ENCODE measurements around the gene NME7.

Gene NME7

DNA sequence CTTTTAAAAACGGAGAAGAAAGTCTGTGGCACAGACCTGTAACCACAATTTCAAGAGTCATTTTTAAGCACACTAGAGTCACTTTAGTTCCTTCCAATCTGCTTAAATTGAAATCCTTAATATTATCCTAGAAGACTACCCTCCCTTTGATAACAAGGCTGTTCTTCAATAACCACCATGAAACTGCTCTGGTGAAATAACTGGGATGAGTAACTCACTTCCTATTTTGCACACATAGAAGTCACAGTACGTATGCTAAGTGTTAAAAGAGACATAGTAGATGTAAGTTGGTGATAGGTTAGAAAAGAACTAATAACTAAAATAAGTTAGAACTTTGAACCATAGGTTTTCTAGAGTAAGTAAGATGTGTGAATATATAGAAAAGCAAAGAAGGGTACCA is 107.8 kb downstream of the NME7 start:
- peaks cover 5% of the 10 kb centered on the region for H3K36me3 ChIP-seq (ENCODE audit: control insufficient read depth, insufficient read depth, low read length, severe bottlenecking)
- no peaks in the 10 kb centered on the region for H3K4me1 ChIP-seq (ENCODE audit: control insufficient read depth, insufficient read depth, low read length)
- no peak for DNase-seq (ENCODE audit: low read depth)
- H3K9me3 ChIP-seq (ENCODE audit: control insufficient read depth, low read length): no peaks in the 10 kb centered on the region
- H3K27me3 ChIP-seq (replicated peaks; ENCODE audit: control insufficient read depth, insufficient read depth, low read length): no peaks in the 10 kb centered on the region
- H3K9ac ChIP-seq (ENCODE audit: low read length): no peak overlapping the region
- H3K4me3 ChIP-seq (ENCODE audit: low read length): no peak overlapping the region

DNA sequence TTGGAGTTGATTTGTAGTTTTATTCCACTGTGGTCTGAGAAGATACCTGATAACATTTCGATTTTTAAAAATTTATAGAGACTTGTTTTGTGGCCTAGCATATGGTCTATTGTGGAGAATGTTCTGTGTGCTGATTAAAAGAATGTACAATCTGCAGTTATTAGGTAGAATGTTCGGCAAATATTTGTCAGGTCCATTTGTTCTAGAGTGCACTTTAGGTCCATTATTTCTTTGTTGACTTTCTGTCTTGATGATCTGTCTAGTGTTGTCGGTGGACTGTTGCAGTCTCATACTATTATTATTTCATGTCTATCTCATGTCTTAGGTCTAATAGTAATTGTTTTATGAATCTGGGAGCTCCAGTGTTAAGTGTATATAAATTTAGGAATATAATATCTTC is 116.8 kb downstream of the NME7 start:
- no peaks in the 10 kb centered on the region for H3K27me3 ChIP-seq (replicated peaks; ENCODE audit: control insufficient read depth, insufficient read depth, low read length)

DNA sequence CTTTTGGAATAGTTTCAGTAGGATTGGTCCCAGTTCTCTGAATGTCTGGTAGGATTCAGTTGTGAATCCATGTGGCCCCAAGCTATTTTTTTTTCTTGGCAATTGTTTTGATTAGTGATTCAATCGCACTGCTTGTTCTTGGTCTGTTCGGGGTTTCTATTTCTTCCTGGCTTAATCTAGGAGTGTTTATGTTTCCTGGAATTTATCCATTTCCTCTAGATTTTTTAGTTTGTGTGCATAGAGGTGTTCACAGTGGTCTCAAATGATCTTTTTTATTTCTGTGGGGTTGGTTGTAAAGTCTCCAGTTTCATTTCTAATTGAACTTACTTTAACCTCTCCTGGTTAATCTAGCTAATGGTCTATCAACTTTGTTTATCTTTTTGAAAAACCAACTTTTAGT is 117.6 kb downstream of the NME7 start:
- Histone ChIP-seq H3K9ac (ENCODE audit: low read length) (no peak overlapping the region), H3K4me1 (ENCODE audit: control insufficient read depth, insufficient read depth, low read length) (peaks cover 4% of the 10 kb centered on the region), H3K36me3 (ENCODE audit: control insufficient read depth, insufficient read depth, low read length, severe bottlenecking) (no peaks in the 10 kb centered on the region), H3K27me3 (replicated peaks; ENCODE audit: control insufficient read depth, insufficient read depth, low read length) (no peaks in the 10 kb centered on the region), H3K4me3 (ENCODE audit: low read length) (no peak overlapping the region), H3K9me3 (ENCODE audit: control insufficient read depth, low read length) (no peaks in the 10 kb centered on the region)
- peak; percentile 3 for DNase-seq (ENCODE audit: low read depth)

More for the DNA sequence above, 116.8 kb downstream of the NME7 start:
- Histone ChIP-seq H3K36me3 (ENCODE audit: control insufficient read depth, insufficient read depth, low read length, severe bottlenecking) (no peaks in the 10 kb centered on the region), H3K9me3 (ENCODE audit: control insufficient read depth, low read length) (no peaks in the 10 kb centered on the region), H3K9ac (ENCODE audit: low read length) (no peak overlapping the region), H3K4me3 (ENCODE audit: low read length) (no peak overlapping the region), H3K4me1 (ENCODE audit: control insufficient read depth, insufficient read depth, low read length) (peaks cover 4% of the 10 kb centered on the region)
- no peak for DNase-seq (ENCODE audit: low read depth)

DNA sequence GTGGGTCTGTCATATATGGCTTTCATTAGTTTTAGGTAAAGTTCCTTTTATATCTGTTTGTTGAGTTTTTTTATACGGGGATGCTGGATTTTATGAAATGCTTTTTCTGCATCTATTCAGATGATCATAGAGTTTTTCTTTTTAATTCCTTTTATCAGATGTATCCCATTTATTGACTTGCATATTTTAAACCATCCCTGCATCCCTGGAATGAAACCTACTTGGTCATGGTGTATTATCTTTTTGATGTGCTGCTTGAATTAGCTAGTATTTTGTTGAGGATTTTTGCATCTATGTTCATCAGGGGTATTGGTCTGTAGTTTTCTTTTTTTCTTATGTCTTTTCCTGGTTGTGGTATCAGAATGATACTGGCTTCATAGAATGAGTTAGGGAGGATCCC is 118.0 kb downstream of the NME7 start:
- no peak for DNase-seq (ENCODE audit: low read depth)
- Histone ChIP-seq H3K9me3 (ENCODE audit: control insufficient read depth, low read length) (no peaks in the 10 kb centered on the region), H3K4me1 (ENCODE audit: control insufficient read depth, insufficient read depth, low read length) (peaks cover 4% of the 10 kb centered on the region), H3K9ac (ENCODE audit: low read length) (no peak overlapping the region), H3K4me3 (ENCODE audit: low read length) (no peak overlapping the region), H3K27me3 (replicated peaks; ENCODE audit: control insufficient read depth, insufficient read depth, low read length) (no peaks in the 10 kb centered on the region), H3K36me3 (ENCODE audit: control insufficient read depth, insufficient read depth, low read length, severe bottlenecking) (no peaks in the 10 kb centered on the region)

DNA sequence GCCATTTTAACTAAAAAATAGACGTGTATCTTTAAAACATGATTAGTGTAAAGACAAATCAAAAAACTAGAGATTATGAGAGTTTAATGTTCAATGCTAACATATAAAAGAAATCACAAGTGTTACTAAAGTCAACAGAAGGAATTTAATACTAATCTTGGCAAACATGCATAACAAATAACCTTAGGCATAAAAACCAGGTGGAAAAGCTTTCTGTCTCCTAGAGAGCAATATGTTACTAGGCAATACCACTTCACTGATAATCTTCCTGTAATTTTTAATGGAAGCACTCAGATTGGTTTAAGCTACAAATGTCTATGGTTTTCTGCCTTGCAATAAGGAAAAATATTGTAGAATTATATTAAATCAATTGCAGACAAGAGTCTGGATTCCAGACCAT is 121.9 kb downstream of the NME7 start:
- H3K27me3 ChIP-seq (replicated peaks; ENCODE audit: control insufficient read depth, insufficient read depth, low read length): no peaks in the 10 kb centered on the region
- H3K36me3 ChIP-seq (ENCODE audit: control insufficient read depth, insufficient read depth, low read length, severe bottlenecking): no peaks in the 10 kb centered on the region
- DNase-seq (ENCODE audit: low read depth): no peak
- no peak overlapping the region for H3K4me3 ChIP-seq (ENCODE audit: low read length)
- H3K9ac ChIP-seq (ENCODE audit: low read length): no peak overlapping the region
- H3K9me3 ChIP-seq (ENCODE audit: control insufficient read depth, low read length): no peaks in the 10 kb centered on the region
- H3K4me1 ChIP-seq (ENCODE audit: control insufficient read depth, insufficient read depth, low read length): peaks cover 7% of the 10 kb centered on the region

DNA sequence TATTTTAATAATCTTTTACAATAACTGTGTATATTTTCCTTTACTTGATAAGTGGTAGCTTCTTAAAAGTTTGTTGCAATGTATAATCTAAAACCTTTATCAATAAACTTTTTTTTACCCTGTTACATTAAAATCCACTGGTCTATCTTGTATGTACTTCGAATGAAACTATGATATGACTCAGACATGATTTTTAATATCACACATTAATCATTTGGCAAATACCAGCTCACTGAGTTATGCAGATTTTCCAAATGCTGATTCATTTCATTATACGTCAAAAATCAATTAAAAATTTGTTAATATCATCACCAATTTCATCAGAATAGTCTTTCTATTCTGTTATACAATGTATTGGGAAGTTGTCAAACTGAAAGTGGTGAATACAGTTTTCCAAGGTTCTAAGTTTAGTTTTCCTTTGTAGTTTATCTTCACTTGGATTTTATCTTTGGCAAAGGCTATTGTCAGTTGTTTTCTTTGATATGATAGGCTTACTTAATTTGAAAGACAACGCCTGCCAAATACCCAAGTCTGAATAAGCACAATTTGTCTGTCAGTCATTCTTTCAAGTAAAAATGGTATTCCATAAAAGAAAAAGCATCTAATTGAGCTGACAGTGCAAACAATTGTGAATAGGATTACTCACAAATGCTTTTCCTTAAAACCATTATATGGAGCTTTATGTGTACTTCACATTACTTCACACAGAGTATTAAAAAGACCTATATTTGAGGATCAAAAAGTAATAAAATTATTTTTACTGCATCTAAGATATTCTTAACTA is 127.0 kb downstream of the NME7 start:
- H3K4me1 ChIP-seq (ENCODE audit: control insufficient read depth, insufficient read depth, low read length): peaks cover 13% of the 10 kb centered on the region
- H3K9ac ChIP-seq (ENCODE audit: low read length): peak overlapping the region; percentile 5
- no peaks in the 10 kb centered on the region for H3K9me3 ChIP-seq (ENCODE audit: control insufficient read depth, low read length)
- H3K4me3 ChIP-seq (ENCODE audit: low read length): peak overlapping the region; percentile 69
- no peak for DNase-seq (ENCODE audit: low read depth)
- no peaks in the 10 kb centered on the region for H3K27me3 ChIP-seq (replicated peaks; ENCODE audit: control insufficient read depth, insufficient read depth, low read length)
- no peaks in the 10 kb centered on the region for H3K36me3 ChIP-seq (ENCODE audit: control insufficient read depth, insufficient read depth, low read length, severe bottlenecking)

DNA sequence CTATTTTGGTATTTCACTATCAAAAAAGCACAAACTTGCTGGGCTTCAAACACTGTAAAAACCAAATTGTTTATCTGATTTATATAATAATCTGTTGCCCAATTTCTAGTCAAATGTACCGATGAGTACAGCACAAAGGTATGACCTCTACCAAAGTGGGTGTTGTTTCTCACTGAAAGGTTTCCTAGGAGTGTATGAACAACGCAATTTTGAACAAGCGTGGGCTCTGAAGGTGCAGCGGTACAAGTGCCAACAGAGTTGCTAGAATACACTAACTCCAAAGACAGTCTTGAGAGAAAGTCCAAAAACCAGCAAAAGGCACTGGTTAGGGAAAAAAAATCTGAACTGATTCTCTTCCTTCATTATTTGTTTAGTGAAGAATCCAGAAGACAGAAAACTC is 130.7 kb downstream of the NME7 start:
- no peak overlapping the region for H3K9ac ChIP-seq (ENCODE audit: low read length)
- no peaks in the 10 kb centered on the region for H3K36me3 ChIP-seq (ENCODE audit: control insufficient read depth, insufficient read depth, low read length, severe bottlenecking)
- H3K27me3 ChIP-seq (replicated peaks; ENCODE audit: control insufficient read depth, insufficient read depth, low read length): no peaks in the 10 kb centered on the region
- no peaks in the 10 kb centered on the region for H3K9me3 ChIP-seq (ENCODE audit: control insufficient read depth, low read length)
- no peak for DNase-seq (ENCODE audit: low read depth)
- H3K4me1 ChIP-seq (ENCODE audit: control insufficient read depth, insufficient read depth, low read length): peaks cover 13% of the 10 kb centered on the region
- no peak overlapping the region for H3K4me3 ChIP-seq (ENCODE audit: low read length)

DNA sequence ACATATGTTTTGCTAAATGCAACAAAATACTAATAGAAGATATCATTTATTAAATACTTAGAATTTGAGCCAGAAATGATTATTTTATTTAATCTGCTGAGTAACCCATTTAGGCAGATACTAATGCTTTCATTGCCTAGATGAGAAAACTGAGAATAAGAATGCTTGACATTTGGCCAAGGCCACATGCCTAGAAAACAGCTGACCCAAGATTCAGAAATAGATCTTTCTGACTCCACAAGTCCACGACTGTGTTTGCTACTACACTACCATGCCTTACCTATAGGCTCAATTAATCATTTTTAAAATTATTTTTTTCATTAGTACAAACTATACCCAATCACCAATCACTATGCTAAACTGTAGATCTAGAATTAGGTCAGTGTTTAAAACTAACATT is 131.5 kb downstream of the NME7 start:
- no peaks in the 10 kb centered on the region for H3K9me3 ChIP-seq (ENCODE audit: control insufficient read depth, low read length)
- no peak for DNase-seq (ENCODE audit: low read depth)
- H3K27me3 ChIP-seq (replicated peaks; ENCODE audit: control insufficient read depth, insufficient read depth, low read length): no peaks in the 10 kb centered on the region
- H3K4me1 ChIP-seq (ENCODE audit: control insufficient read depth, insufficient read depth, low read length): peaks cover 13% of the 10 kb centered on the region
- no peak overlapping the region for H3K9ac ChIP-seq (ENCODE audit: low read length)
- H3K36me3 ChIP-seq (ENCODE audit: control insufficient read depth, insufficient read depth, low read length, severe bottlenecking): no peaks in the 10 kb centered on the region
- H3K4me3 ChIP-seq (ENCODE audit: low read length): no peak overlapping the region

DNA sequence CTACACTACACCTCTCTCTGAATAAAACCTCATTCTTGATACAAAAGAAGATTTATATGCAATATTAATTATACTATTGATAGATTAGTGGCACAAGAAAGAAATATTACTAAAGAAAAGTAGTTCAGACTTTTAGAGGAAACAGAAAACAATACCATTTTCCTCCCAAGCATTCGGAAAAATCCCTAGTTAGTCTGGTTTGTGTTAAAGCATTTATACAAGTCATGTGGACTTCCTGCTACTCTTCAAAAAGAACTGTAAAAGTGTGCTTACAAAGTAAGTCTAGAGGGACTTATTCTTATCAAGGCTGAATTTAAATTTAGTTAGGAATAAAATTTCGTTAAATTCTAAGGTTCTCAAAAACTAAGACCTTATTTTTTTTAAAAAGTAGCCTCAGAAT is 132.0 kb downstream of the NME7 start:
- DNase-seq (ENCODE audit: low read depth): no peak
- no peaks in the 10 kb centered on the region for H3K27me3 ChIP-seq (replicated peaks; ENCODE audit: control insufficient read depth, insufficient read depth, low read length)

DNA sequence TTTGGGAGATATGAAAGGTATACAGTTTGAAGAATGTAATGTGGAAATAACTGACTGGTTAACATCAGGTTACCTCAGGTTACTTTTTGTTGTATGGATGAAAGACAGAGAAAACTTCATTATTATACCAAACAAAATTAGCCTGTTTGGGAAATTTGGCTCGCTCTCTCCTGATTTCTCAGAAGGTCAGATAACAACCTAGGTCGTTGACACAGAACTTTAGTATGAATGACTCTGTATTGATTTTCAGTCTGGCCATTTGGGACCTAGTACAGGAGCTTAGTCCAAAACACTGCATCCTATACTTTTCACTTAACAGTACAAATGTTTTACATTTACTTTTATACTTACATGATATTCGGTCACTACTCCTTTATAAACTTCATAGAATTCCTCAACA is 132.8 kb downstream of the NME7 start:
- H3K9ac ChIP-seq (ENCODE audit: low read length): no peak overlapping the region
- no peaks in the 10 kb centered on the region for H3K27me3 ChIP-seq (replicated peaks; ENCODE audit: control insufficient read depth, insufficient read depth, low read length)
- no peaks in the 10 kb centered on the region for H3K36me3 ChIP-seq (ENCODE audit: control insufficient read depth, insufficient read depth, low read length, severe bottlenecking)
- peaks cover 9% of the 10 kb centered on the region for H3K4me1 ChIP-seq (ENCODE audit: control insufficient read depth, insufficient read depth, low read length)
- H3K4me3 ChIP-seq (ENCODE audit: low read length): no peak overlapping the region
- no peak for DNase-seq (ENCODE audit: low read depth)
- H3K9me3 ChIP-seq (ENCODE audit: control insufficient read depth, low read length): no peaks in the 10 kb centered on the region

More for the DNA sequence above, 132.0 kb downstream of the NME7 start:
- Histone ChIP-seq H3K9me3 (ENCODE audit: control insufficient read depth, low read length) (no peaks in the 10 kb centered on the region), H3K4me1 (ENCODE audit: control insufficient read depth, insufficient read depth, low read length) (peaks cover 9% of the 10 kb centered on the region), H3K36me3 (ENCODE audit: control insufficient read depth, insufficient read depth, low read length, severe bottlenecking) (no peaks in the 10 kb centered on the region), H3K9ac (ENCODE audit: low read length) (no peak overlapping the region), H3K4me3 (ENCODE audit: low read length) (no peak overlapping the region)

DNA sequence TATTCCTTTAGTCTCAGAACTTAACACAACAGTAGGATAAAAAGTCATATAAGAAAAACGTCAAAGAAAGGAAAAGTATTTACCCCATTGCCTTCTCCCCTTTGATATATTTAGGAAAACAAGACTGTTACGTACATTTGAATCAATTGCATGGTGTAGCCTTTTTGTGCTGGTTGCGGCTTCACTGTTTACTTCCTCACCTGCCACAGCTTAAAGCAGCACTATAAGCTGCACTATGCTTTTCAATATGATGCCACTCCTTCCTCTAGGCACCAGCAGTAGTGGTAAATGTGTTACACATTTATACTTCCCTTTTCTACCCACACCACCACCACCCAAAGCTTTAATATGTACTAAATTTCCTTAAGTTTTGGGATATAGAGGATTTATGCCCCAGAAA is 150.0 kb downstream of the NME7 start:
- H3K36me3 ChIP-seq (ENCODE audit: control insufficient read depth, insufficient read depth, low read length, severe bottlenecking): no peaks in the 10 kb centered on the region
- H3K4me1 ChIP-seq (ENCODE audit: control insufficient read depth, insufficient read depth, low read length): no peaks in the 10 kb centered on the region
- no peaks in the 10 kb centered on the region for H3K27me3 ChIP-seq (replicated peaks; ENCODE audit: control insufficient read depth, insufficient read depth, low read length)
- H3K4me3 ChIP-seq (ENCODE audit: low read length): no peak overlapping the region
- H3K9ac ChIP-seq (ENCODE audit: low read length): no peak overlapping the region
- DNase-seq (ENCODE audit: low read depth): no peak
- no peaks in the 10 kb centered on the region for H3K9me3 ChIP-seq (ENCODE audit: control insufficient read depth, low read length)

DNA sequence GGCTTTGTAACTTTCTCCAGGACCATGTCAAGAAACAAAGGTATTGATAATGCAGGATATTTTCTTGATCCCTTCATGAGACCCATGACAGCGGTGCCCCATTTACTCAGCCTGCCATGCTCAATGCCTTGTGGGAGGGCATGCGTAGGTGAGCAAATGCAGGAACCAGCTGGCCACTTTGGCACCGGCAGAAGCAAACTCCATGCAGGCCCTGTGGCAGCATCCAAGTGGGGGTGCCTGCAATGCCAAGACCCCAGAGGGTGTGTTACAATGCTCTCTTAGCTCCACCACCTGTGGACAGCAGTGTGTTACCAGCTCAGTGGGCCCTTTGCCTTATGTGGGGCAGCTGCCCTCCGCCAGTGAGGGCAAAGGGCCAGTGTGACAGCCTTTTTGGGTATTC is 153.0 kb downstream of the NME7 start:
- DNase-seq (ENCODE audit: low read depth): no peak
- H3K4me1 ChIP-seq (ENCODE audit: control insufficient read depth, insufficient read depth, low read length): no peaks in the 10 kb centered on the region
- no peaks in the 10 kb centered on the region for H3K9me3 ChIP-seq (ENCODE audit: control insufficient read depth, low read length)
- H3K4me3 ChIP-seq (ENCODE audit: low read length): no peak overlapping the region
- H3K27me3 ChIP-seq (replicated peaks; ENCODE audit: control insufficient read depth, insufficient read depth, low read length): no peaks in the 10 kb centered on the region
- H3K9ac ChIP-seq (ENCODE audit: low read length): no peak overlapping the region
- H3K36me3 ChIP-seq (ENCODE audit: control insufficient read depth, insufficient read depth, low read length, severe bottlenecking): no peaks in the 10 kb centered on the region

Data from adipocyte (in vitro differentiated cells).